Measurements from ENCODE around the gene SPATA25.

GRCh38 chr20:45843506-45843905, 43.9 kb downstream of the SPATA25 start:
- TF ChIP-seq CTCF (IDR thresholded peaks at IDR 0.05; ENCODE audit: low read depth, low read length) (no peak), POLR2A (IDR thresholded peaks at IDR 0.05; ENCODE audit: extremely low read depth, insufficient read length) (no peak), MYC (IDR thresholded peaks at IDR 0.05; ENCODE audit: low read depth, low read length) (no peak)
- TF ChIP-seq, protein P1, sequence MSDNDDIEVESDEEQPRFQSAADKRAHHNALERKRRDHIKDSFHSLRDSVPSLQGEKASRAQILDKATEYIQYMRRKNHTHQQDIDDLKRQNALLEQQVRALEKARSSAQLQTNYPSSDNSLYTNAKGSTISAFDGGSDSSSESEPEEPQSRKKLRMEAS (IDR thresholded peaks at IDR 0.05; ENCODE audit: low read depth, low read length): no peak

Data from NB4 (cell line).